Stimulated activated CD8-positive, alpha-beta memory T cell treated with anti-CD3 and anti-CD28 coated beads, Interleukin-2, amount 100 ng/mL, for 1 hour (primary cell): ENCODE results near the gene GRPEL2.
"Not testable (repeated sequence)": the region's sequence is repeated elsewhere in the genome, so short reads cannot be mapped to it uniquely, and the experiment has no call there.

Source experiments
- DNase-seq, 2 donors: peaks; one replicate each; pipeline ENCODE4 v3.0.0-alpha.2; 2020; ENCODE audit warnings: low read depth in 2 of 2

Gene GRPEL2

DNA sequence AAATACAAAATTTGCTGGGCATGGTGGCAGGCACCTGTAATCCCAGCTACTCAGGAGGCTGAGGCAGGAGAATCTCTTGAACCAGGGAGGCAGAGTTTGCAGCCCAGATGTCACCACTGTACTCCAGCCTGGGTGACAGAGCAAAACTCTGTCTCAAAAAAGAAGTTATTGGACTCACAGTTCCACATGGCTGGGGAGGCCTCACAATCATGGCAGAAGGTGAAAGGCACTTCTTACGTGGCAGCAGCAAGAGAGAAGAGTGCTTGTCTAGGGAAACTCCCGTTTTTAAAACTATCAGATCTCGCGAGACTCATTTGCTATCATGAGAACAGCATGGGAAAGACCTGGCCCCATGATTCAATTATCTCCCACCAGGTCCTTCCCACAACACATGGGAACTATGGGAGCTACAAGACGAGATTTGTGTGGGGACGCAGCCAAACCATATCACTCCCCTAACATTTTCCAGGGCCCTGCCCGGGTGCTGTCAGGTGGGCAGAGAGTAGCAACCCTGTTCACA is 53.5 kb downstream of the GRPEL2 start:
- DNase-seq = not testable (repeated sequence)

DNA sequence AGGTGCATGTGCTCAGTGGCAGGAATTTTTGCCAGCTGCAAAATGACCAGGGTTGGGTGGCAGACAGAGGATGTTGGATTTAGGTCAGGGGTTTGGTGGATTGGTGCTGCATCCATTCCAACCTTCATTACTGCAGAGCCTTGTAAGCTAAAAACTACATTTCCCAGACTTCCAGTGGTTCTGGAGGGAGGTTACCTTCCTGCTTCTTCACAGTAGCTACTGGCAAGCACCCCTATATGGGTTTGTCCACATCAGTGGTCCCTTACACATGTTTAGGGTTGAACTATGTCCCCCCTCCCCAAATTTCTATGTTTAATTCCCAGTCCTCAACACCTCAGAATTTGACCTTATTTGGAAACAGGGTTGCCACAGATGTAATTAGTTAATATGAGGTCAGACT is 54.5 kb downstream of the GRPEL2 start:
- no peak for DNase-seq

DNA sequence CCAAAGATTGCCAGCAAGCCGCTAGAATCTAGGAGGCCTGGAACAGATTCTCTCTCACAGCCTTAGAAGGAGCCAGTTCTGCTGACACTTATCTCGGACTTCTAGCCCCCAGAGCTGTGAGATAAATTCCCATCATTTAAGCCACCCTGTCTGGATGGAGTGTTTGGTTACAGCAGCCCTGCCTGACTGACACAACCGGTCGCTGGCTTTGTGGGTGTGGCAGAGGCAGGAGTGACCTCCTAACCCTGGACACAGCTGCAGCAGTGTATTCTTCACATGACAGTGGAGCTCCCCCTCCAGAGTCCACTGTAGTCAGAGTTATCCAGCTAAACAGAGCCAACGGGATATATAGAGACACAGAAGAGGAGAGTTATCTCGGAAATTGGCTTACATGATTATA is 55.0 kb downstream of the GRPEL2 start:
- no peak for DNase-seq

DNA sequence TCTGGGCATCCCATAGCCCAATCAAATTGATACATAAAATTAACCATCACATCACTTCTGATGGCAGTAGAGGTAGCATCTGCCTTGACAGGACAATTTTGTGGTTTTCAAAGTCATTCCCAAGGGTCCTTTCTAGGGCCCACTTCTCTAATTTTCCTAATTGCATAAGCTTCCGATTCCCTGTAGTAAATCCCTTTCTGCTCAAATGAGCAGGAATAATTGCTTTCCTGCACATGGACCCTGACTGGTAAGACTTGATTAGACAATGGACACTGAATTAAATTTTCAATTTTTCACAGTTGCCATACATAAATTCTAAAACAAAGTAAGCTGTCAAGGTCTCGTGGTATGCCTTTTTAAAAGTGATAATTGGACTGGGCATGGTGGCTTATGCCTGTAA is 55.8 kb downstream of the GRPEL2 start:
- DNase-seq = no peak

DNA sequence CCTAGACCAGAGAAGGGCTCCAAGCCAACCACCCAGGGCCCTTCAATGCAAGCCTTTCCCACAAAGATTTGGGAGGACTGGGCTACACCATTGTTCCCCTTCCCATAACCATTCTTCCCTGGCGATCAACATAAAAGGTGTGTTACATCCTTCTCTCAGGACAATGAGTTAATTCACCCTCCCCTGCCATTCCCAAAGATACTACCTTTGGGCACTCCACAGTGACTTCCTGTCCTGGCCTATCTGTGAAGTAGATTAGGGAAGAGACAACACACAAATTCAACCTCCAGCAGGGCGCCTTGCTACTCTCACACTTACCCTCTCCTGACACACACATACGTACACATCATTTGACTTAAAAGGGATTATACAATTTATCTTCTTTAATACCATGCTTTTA is 57.0 kb downstream of the GRPEL2 start:
- no peak for DNase-seq
